HG03039 (cell line): ENCODE results near the gene CAMKK1.

Source experiments
- ATAC-seq: cut with Tn5 transposase; IDR thresholded peaks from one replicate; pipeline ENCODE4 v1.9.1; 2021; ENCODE audit warnings: mild to moderate bottlenecking, moderate library complexity; ENCODE audit not compliant: unreplicated experiment

Gene CAMKK1

GRCh38 chr17:3893003-3893719, at the start of gene CAMKK1:
TSS of gene CAMKK1 (minus strand) at chr17:3893053. CDS start at chr17:3885687, 7,366 bp downstream.
- ATAC-seq: peak; percentile 77

GRCh38 chr17:3940965-3941698, 48.3 kb upstream of the CAMKK1 start:
- ATAC-seq: no peak

- no peak for ATAC-seq
Measured at GRCh38 chr17:3937359-3937758, 44.5 kb upstream of the CAMKK1 start.

GRCh38 chr17:3935825-3936355, 43.0 kb upstream of the CAMKK1 start:
- no peak for ATAC-seq

- no peak for ATAC-seq
Measured at GRCh38 chr17:3935140-3935542, 42.3 kb upstream of the CAMKK1 start.

GRCh38 chr17:3929764-3930163, 36.9 kb upstream of the CAMKK1 start:
- ATAC-seq: no peak

- no peak for ATAC-seq
Measured at GRCh38 chr17:3929181-3929580, 36.3 kb upstream of the CAMKK1 start.

GRCh38 chr17:3928406-3928805, 35.6 kb upstream of the CAMKK1 start:
- ATAC-seq: no peak

- no peak for ATAC-seq
Measured at GRCh38 chr17:3927628-3928340, 34.9 kb upstream of the CAMKK1 start.

- no peak for ATAC-seq
Measured at GRCh38 chr17:3926860-3927627, 34.2 kb upstream of the CAMKK1 start.

GRCh38 chr17:3925684-3926485, 33.0 kb upstream of the CAMKK1 start:
- ATAC-seq: no peak

- no peak for ATAC-seq
Measured at GRCh38 chr17:3924512-3925350, 31.9 kb upstream of the CAMKK1 start.

GRCh38 chr17:3923466-3924190, 30.8 kb upstream of the CAMKK1 start:
- ATAC-seq: no peak

GRCh38 chr17:3922765-3923164, 29.9 kb upstream of the CAMKK1 start:
- no peak for ATAC-seq

GRCh38 chr17:3921502-3922319, 28.9 kb upstream of the CAMKK1 start:
- ATAC-seq: no peak

GRCh38 chr17:3921006-3921405, 28.2 kb upstream of the CAMKK1 start:
- no peak for ATAC-seq

- ATAC-seq: no peak
Measured at GRCh38 chr17:3919123-3919624, 26.3 kb upstream of the CAMKK1 start.
